GM18951 (cell line): ENCODE data around the gene CELA2B.
"Not testable (repeated sequence)": the region's sequence is repeated elsewhere in the genome, so short reads cannot be mapped to it uniquely, and the experiment has no call there.

Experiments used
- POLR2A ChIP-seq: IDR thresholded peaks from 4 replicates; pipeline ENCODE4 v1.6.1; 2011; ENCODE audit warnings: mild to moderate bottlenecking; ENCODE audit not compliant: insufficient read length, insufficient read depth; ENCODE audit errors: extremely low read depth
- in situ Hi-C: fragments of 300-500 bp; cut with MboI; formaldehyde crosslinking; loops from one replicate; pipeline ENCODE4 v1.12.0; 2022; ENCODE audit warnings: low sequenced_read_pairs, mixed read lengths, inconsistent platforms; ENCODE audit not compliant: unreplicated experiment

The CELA2B gene

GRCh38 chr1:15452866-15453571 lies 22.9 kb upstream of the CELA2B start:
- in situ Hi-C loops = no loop called here
- no peak for TF ChIP-seq POLR2A

- no peak for TF ChIP-seq POLR2A
- in situ Hi-C loops = no loop called here
Observed at GRCh38 chr1:15453734-15454133, 22.2 kb upstream of the CELA2B start.

GRCh38 chr1:15454256-15454655 lies 21.6 kb upstream of the CELA2B start:
- in situ Hi-C loops = no loop called here
- TF ChIP-seq POLR2A = no peak

- no peak for TF ChIP-seq POLR2A
- in situ Hi-C loops = no loop called here
Observed at GRCh38 chr1:15455522-15455921, 20.4 kb upstream of the CELA2B start.

GRCh38 chr1:15456313-15456954 lies 19.5 kb upstream of the CELA2B start, which contains the start of gene CELA2A:
Gene CELA2A, plus strand, starts transcription at chr1:15456732. Its CDS starts 22 bp downstream, at chr1:15456754.
- no peak for TF ChIP-seq POLR2A
- in situ Hi-C loops = no loop called here

GRCh38 chr1:15457585-15457984 lies 18.3 kb upstream of the CELA2B start:
- TF ChIP-seq POLR2A = no peak
- in situ Hi-C loops = no loop called here

- in situ Hi-C loops = not testable (repeated sequence)
Observed at GRCh38 chr1:15458388-15458787, 17.5 kb upstream of the CELA2B start.

- no peak for TF ChIP-seq POLR2A
- in situ Hi-C loops = no loop called here
Observed at GRCh38 chr1:15459771-15460707, 15.9 kb upstream of the CELA2B start.

GRCh38 chr1:15460708-15461095 lies 15.2 kb upstream of the CELA2B start:
- in situ Hi-C loops = no loop called here
- TF ChIP-seq POLR2A = no peak

- in situ Hi-C loops = not testable (repeated sequence)
Observed at GRCh38 chr1:15463064-15463800, 12.7 kb upstream of the CELA2B start.

- in situ Hi-C loops = not testable (repeated sequence)
Observed at GRCh38 chr1:15463926-15464322, 12.0 kb upstream of the CELA2B start.

GRCh38 chr1:15465674-15466073 lies 10.2 kb upstream of the CELA2B start:
- TF ChIP-seq POLR2A = no peak
- in situ Hi-C loops = no loop called here

- in situ Hi-C loops = not testable (repeated sequence)
Observed at GRCh38 chr1:15466955-15467625, 8.8 kb upstream of the CELA2B start.
